K562 (cell line): ENCODE measurements around the gene BCAN. TPM values are rescaled to one million over a fixed set of nuclear protein-coding genes. Genes with fewer than 3 reads are reported as not detected.
A peak's percentile ranks its signal among the peaks of the same experiment; 100 is the strongest.

Source experiments
- BACH1 ChIP-seq: fragments of 200-800 bp; sonication (Bioruptor generic); IDR thresholded peaks from 2 replicates; pipeline ENCODE4 v1.6.1; 2016; ENCODE audit warnings: missing genetic modification characterization, missing compliant biosample characterization
- ESRRA ChIP-seq: fragments of 450-650 bp; IDR thresholded peaks from 2 replicates; pipeline ENCODE4 v1.6.1; 2014; ENCODE audit warnings: low read depth, mild to moderate bottlenecking, moderate library complexity, borderline replicate concordance
- HCFC1 ChIP-seq: IDR thresholded peaks from 2 replicates; pipeline ENCODE4 v1.6.1; 2012; ENCODE audit warnings: low read depth, low read length, improper control_type of control experiment
- HNRNPLL ChIP-seq: fragments of 200-400 bp; formaldehyde crosslinking; IDR thresholded peaks from 2 replicates; pipeline ENCODE4 v1.6.1; 2017; ENCODE audit warnings: low read length, low read depth, mild to moderate bottlenecking; ENCODE audit not compliant: poor library complexity, severe bottlenecking
- HSF4 ChIP-seq: fragments of 250-450 bp; sonication (Bioruptor Pico); IDR thresholded peaks from 2 replicates; pipeline ENCODE4 v2.1.2; 2022; ENCODE audit warnings: mild to moderate bottlenecking, moderate library complexity, borderline replicate concordance
- MEIS2 ChIP-seq: fragments of 450-650 bp; IDR thresholded peaks from 2 replicates; pipeline ENCODE4 v1.6.1; 2014; ENCODE audit warnings: mild to moderate bottlenecking; ENCODE audit not compliant: partially characterized antibody
- NR1H2 ChIP-seq: sonication (generic); formaldehyde crosslinking; IDR thresholded peaks from 2 replicates; pipeline ENCODE4 v1.4.0; 2020; ENCODE audit warnings: mild to moderate bottlenecking, missing genetic modification reagents
- NR2F6 ChIP-seq: fragments of 450-650 bp; formaldehyde crosslinking; IDR thresholded peaks from 2 replicates; pipeline ENCODE4 v1.4.0; 2020; ENCODE audit warnings: mild to moderate bottlenecking
- NR4A1 ChIP-seq, 2 experiments: fragments of 250-450 bp in 1 of 2; fragments of 450-650 bp in 1 of 2; sonication (Bioruptor Pico) in 1 of 2; IDR thresholded peaks; 2 replicates each; pipeline versions ENCODE4 v1.4.0 to v1.6.1; 2016 to 2020; ENCODE audit warnings: mild to moderate bottlenecking in 2 of 2, missing compliant biosample characterization in 1 of 2, missing genetic modification characterization in 1 of 2, moderate library complexity in 1 of 2
- NRF1 ChIP-seq, 2 experiments: fragments of 450-650 bp; IDR thresholded peaks in 1 of 2; conservative IDR thresholded peaks in 1 of 2; 2 replicates each; pipeline ENCODE4 v1.6.1; 2014; ENCODE audit warnings: mild to moderate bottlenecking in 2 of 2
- PHF8 ChIP-seq: fragments of 200-600 bp; sonication (generic); IDR thresholded peaks from 2 replicates; pipeline ENCODE4 v1.6.1; 2012; ENCODE audit warnings: mixed run types, mild to moderate bottlenecking, inconsistent platforms, low read length, moderate library complexity, borderline replicate concordance
- PML ChIP-seq: IDR thresholded peaks from 2 replicates; pipeline ENCODE4 v1.6.1; 2012; ENCODE audit warnings: low read length, inconsistent platforms
- RAD51 ChIP-seq: fragments of 450-650 bp; IDR thresholded peaks from 2 replicates; pipeline ENCODE4 v1.7.1; 2016; ENCODE audit warnings: low read depth, mild to moderate bottlenecking, borderline replicate concordance
- SRSF9 ChIP-seq: fragments of 200-400 bp; formaldehyde crosslinking; IDR thresholded peaks from 2 replicates; pipeline ENCODE4 v1.6.1; 2017; ENCODE audit warnings: low read depth, low read length, borderline replicate concordance
- TRIM28 ChIP-seq: fragments of 450-650 bp; IDR thresholded peaks from 2 replicates; pipeline ENCODE4 v1.6.1; 2017
- ZFX ChIP-seq: sonication (generic); formaldehyde crosslinking; IDR thresholded peaks from 2 replicates; pipeline ENCODE4 v1.8.0; 2022; ENCODE audit warnings: mild to moderate bottlenecking, missing genetic modification reagents, moderate library complexity
- ZNF121 ChIP-seq: sonication (generic); formaldehyde crosslinking; conservative IDR thresholded peaks from 2 replicates; pipeline ENCODE4 v1.8.0; 2022; ENCODE audit warnings: missing genetic modification reagents
- ZNF239 ChIP-seq: fragments of 250-450 bp; sonication (Bioruptor Pico); IDR thresholded peaks from 2 replicates; pipeline ENCODE4 v1.4.0; 2020; ENCODE audit warnings: mild to moderate bottlenecking
- polyA plus RNA-seq, 8 experiments: library from polyadenylated mRNA; depleted of rRNA in 4 of 8; stranded (reverse) in 5 of 8; unstranded in 3 of 8; fragments of >200 nt; fragmentation: Nextera tagmentation in 2 of 8; fragmentation: Illumina TruSeq in 1 of 8; extraction: Ambion mirVana in 2 of 8; extraction: Trizol in 1 of 8; gene quantifications; 2 replicates each; pipeline versions ENCODE4 v1.2.1 to v1.2.3, GENCODE V29; 2011 to 2014; ENCODE audit warnings: inconsistent platforms in 1 of 8, missing spikeins in 1 of 8
- total RNA-seq, 7 experiments: library from RNA; depleted of rRNA in 6 of 7; stranded (reverse); fragments of >200 nt in 6 of 7; fragmentation: Illumina TruSeq in 2 of 7; extraction: Trizol in 2 of 7; gene quantifications; 2 replicates each; pipeline versions ENCODE4 v1.2.1 to v1.2.3, GENCODE V29; 2011 to 2021; ENCODE audit warnings: low replicate concordance in 1 of 7
- TF ChIP-seq, protein P1 (sequence below): IDR thresholded peaks from 2 replicates; pipeline ENCODE4 v1.6.1; 2014; ENCODE audit warnings: antibody characterized with exemption
- TF ChIP-seq, protein P2 (sequence below): sonication (generic); formaldehyde crosslinking; IDR thresholded peaks from 2 replicates; pipeline ENCODE4 v1.8.1; 2023; ENCODE audit warnings: mild to moderate bottlenecking, missing genetic modification reagents, moderate library complexity
- TF ChIP-seq, protein P3 (sequence below): fragments of 450-650 bp; formaldehyde crosslinking; IDR thresholded peaks from 2 replicates; pipeline ENCODE4 v1.4.0; 2022; ENCODE audit warnings: mild to moderate bottlenecking, moderate library complexity
- TF ChIP-seq, protein P4 (sequence below), 3 experiments: IDR thresholded peaks in 2 of 3; conservative IDR thresholded peaks in 1 of 3; 2 replicates each; pipeline ENCODE4 v1.5.1; 2011 to 2012; ENCODE audit warnings: low read length in 3 of 3, mild to moderate bottlenecking in 3 of 3, control low read depth in 2 of 3, improper control_type of control experiment in 1 of 3, inconsistent platforms in 1 of 3, low read depth in 1 of 3, mixed read lengths in 1 of 3, moderate library complexity in 1 of 3; ENCODE audit not compliant: insufficient read depth in 2 of 3

BCAN gene
- total and polyA plus RNA-seq, 9 of the 15 experiments (the other 6 are each of a cell fraction or from before 2014, with no cell fraction given): 0.04 to 0.33 (median 0.14) TPM; not detected in 5

DNA sequence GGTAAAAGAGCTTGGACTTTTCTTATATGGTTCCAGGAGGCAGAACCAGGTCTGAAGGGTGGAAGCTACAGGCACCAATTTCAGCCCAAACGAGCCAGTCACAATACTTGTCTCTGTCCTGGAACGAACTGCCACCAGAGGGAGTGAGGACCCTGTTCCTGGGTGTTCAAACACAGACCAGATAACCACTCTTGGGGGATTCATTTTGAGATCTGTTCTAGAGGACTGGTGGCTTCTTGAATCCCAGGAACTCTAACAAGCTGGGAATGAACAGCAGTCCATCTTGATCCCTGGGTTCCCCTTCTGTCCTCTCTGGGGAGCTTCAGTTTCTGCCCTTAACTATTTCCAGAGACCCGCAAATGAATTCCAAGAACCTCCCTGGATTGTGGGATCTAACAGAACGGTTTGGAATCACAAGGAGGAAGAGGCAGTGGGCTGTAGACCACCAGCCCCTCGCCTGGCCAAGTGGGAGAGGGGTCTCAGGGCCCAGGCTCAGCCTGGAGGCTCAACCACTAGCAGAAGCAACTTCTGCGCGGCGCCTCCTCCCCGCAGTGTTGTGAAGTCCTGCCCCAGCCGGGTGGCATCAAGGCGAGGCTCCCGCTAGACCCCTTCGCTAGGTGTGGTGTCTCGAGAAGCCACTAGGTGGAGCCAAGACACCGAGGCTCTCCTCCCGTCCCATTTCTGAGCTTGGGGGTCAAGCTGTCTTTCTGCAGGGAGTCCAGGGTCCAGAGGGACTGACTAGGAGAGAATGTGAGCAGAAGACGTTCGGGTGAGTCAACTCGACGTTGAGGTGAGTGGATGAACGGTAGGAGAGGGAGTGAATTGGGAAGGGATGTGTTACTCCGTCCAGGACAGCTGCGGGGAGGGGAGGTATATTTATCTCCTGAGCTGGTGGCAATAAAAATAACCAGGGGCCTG lies 47.4 kb downstream of the BCAN start (continued):
- TF ChIP-seq ZNF121 (CRISPR knock-in tag) (no peak), HNRNPLL (no peak), NR4A1 (CRISPR knock-in tag; IDR thresholded peaks at IDR 0.05) (0 out of 2 replicates have a peak, but pooled peaks have one; percentile 21), NR4A1 (tag; IDR thresholded peaks at IDR 0.05) (no peak), PHF8 (peak; percentile 18; the same call in 1 of the 2 replicates), NR1H2 (CRISPR knock-in tag) (no peak), NRF1 (conservative IDR thresholded peaks at IDR 0.05 in 1 of 2, IDR thresholded peaks at IDR 0.05 in 1 of 2) (peak; percentile 54 to 64), HSF4 (CRISPR knock-in tag) (no peak), TRIM28 (peak; percentile 18; the same call in 1 of the 2 replicates), ZFX (no peak), SRSF9 (no peak), HCFC1 (0 out of 2 replicates have a peak, but pooled peaks have one; percentile 11), ESRRA (peak; percentile 43), MEIS2 (peak; percentile 7), RAD51 (no peak), NR2F6 (CRISPR knock-in tag) (no peak), ZNF239 (CRISPR knock-in tag) (no peak), BACH1 (tag) (no peak), PML (no peak)
- TF ChIP-seq, protein P1, sequence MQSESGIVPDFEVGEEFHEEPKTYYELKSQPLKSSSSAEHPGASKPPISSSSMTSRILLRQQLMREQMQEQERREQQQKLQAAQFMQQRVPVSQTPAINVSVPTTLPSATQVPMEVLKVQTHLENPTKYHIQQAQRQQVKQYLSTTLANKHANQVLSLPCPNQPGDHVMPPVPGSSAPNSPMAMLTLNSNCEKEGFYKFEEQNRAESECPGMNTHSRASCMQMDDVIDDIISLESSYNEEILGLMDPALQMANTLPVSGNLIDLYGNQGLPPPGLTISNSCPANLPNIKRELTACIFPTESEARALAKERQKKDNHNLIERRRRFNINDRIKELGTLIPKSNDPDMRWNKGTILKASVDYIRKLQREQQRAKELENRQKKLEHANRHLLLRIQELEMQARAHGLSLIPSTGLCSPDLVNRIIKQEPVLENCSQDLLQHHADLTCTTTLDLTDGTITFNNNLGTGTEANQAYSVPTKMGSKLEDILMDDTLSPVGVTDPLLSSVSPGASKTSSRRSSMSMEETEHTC: no peak
- TF ChIP-seq, protein P2, sequence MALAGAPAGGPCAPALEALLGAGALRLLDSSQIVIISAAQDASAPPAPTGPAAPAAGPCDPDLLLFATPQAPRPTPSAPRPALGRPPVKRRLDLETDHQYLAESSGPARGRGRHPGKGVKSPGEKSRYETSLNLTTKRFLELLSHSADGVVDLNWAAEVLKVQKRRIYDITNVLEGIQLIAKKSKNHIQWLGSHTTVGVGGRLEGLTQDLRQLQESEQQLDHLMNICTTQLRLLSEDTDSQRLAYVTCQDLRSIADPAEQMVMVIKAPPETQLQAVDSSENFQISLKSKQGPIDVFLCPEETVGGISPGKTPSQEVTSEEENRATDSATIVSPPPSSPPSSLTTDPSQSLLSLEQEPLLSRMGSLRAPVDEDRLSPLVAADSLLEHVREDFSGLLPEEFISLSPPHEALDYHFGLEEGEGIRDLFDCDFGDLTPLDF (CRISPR knock-in tag): no peak
- TF ChIP-seq, protein P3, sequence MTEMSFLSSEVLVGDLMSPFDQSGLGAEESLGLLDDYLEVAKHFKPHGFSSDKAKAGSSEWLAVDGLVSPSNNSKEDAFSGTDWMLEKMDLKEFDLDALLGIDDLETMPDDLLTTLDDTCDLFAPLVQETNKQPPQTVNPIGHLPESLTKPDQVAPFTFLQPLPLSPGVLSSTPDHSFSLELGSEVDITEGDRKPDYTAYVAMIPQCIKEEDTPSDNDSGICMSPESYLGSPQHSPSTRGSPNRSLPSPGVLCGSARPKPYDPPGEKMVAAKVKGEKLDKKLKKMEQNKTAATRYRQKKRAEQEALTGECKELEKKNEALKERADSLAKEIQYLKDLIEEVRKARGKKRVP (CRISPR knock-in tag): no peak
- TF ChIP-seq, protein P4, sequence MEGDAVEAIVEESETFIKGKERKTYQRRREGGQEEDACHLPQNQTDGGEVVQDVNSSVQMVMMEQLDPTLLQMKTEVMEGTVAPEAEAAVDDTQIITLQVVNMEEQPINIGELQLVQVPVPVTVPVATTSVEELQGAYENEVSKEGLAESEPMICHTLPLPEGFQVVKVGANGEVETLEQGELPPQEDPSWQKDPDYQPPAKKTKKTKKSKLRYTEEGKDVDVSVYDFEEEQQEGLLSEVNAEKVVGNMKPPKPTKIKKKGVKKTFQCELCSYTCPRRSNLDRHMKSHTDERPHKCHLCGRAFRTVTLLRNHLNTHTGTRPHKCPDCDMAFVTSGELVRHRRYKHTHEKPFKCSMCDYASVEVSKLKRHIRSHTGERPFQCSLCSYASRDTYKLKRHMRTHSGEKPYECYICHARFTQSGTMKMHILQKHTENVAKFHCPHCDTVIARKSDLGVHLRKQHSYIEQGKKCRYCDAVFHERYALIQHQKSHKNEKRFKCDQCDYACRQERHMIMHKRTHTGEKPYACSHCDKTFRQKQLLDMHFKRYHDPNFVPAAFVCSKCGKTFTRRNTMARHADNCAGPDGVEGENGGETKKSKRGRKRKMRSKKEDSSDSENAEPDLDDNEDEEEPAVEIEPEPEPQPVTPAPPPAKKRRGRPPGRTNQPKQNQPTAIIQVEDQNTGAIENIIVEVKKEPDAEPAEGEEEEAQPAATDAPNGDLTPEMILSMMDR (IDR thresholded peaks at IDR 0.05 in 2 of 3, conservative IDR thresholded peaks at IDR 0.05 in 1 of 3; ENCODE audit: insufficient read depth in 2 of 3, low read depth in 1 of 3, low read length in 3 of 3): peak; percentile 92 to 97 (median 97)
